ENCODE measurements around the gene CPAMD8.

The CPAMD8 gene

DNA sequence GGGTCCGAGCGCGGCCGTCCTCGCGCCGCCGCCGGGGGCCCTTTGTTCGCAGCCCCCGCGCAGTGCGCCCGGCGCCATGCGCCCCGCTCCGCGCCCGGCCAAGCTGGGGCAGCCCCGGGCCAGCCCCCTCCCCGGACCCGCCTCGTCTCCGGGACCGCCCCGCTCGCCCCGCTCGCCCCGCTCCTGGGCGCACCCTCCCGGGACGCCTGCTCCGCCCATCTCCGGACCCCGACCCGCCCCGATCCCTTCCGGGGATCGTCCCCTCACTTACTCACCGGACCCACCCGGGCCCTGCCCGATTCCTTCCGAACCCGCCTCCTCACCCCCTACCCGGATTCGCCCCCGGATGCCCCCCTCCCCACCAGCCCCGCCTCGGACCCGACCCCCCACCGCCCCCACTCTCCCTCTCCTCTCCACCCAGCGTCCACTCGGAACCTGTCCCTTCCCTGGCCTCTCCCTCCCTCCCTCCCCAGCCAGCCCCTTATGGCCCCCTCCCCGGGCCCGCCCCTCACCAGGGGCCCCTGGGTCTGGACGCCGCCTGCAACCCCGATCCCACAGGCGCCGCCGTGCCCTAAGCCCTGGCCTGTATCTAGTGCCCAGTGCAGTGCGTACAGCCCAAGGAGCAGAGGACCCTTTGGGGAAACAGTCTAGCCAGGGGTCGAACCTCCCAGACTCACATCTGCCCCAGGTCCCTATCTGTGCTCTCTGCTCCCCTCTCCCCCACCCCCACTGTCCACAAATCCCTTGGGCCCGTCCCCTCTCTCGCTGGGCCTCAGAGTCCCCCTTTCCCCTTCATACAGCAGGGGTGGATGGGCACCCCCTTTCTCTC, at the start of gene CPAMD8:
Gene CPAMD8, minus strand, starts transcription at position 105 of the 829 bp plus-strand sequence. CDS start 168 bp downstream, outside the sequence.
- TF ChIP-seq GATA3 (IDR thresholded peaks at IDR 0.05; ENCODE audit: low read depth, low read length) (no peak), GATA2 (IDR thresholded peaks at IDR 0.05; ENCODE audit: low read depth, low read length) (no peak)

DNA sequence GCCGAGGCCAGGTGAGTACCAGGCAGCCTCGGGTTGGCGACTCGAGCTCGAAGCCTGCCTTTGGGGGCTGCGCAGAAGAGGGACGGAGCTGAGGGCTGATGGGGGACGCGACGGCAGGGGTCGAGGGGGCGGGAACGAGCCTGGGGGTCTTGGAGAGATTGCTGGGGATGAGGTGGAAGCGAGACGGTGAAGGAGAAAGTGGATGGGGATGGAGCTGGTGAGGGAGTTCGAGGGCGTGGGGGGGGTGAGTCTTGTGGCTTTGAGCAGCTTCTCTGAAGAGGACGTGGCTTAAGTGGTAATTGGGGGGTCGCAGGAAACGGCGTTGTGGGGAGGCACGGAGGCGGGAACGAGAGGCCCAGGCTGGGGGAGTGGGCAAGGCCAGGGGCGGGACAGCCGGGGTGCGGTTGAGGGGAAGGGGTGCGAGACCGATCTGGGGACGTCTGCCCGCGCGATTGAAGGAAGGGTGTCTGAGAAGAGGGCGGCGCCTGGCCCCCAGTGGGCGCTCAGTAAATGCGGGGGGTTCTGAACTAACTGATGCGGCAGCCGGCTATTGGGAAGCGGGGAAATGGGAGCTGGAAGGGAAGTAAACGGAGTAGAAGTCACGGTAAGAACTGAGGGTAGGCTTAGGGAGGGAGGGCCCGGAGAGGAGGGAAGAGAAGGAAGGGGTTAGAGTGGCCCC, 49.4 kb upstream of the CPAMD8 start:
- no peak for TF ChIP-seq GATA2 (IDR thresholded peaks at IDR 0.05; ENCODE audit: low read depth, low read length)
- no peak for TF ChIP-seq GATA3 (IDR thresholded peaks at IDR 0.05; ENCODE audit: low read depth, low read length)

DNA sequence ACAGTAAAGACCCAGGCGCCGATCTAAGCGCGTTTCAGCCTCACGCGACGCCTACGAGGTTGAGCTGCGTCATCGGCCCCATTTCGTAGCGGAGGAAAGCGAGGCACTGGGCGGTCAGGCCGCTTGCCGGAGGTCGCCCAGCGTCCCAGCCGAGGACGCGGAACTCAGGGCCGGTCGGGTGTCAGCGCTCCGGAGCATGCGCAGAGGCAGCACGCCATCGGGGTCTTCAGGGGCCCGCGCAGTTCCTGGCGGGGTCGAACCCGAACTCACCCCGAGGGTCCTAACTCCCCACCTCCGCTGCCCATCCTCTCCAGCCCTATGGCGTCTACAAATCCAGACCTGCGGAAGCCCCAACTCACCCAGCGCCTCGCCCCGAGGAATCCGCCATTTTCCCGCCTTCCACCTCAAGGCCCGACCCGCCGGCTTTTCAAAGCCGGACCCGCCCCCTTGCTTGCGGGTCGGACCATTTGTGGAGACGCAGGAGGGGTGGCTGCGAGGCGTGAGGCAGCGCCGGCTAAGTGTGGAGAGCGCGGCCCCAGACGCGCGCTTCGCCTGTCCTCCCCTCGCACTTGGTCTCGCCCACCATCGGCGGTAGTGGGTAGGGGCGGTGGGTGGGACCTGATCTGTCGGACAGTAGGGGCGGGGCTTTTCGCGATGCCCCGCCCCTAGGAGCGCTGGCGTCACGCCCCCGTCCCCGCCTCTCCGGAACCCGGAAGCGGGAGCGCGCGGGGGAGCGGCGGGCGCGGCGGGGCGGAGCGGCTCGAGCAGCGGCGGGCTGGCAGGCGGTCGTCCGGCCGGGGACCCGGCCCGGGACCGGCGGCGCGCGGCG, 48.6 kb upstream of the CPAMD8 start, which contains the start of the genes HAUS8 and MYO9B:
Gene HAUS8, minus strand, starts transcription at position 418 of the 829 bp plus-strand sequence. Its CDS starts 30 bp downstream, at position 388.
Gene MYO9B, plus strand, starts transcription at position 743 of the 829 bp plus-strand sequence. CDS start 25,941 bp downstream, outside the sequence.
- TF ChIP-seq GATA3 (IDR thresholded peaks at IDR 0.05; ENCODE audit: low read depth, low read length): no peak
- TF ChIP-seq GATA2 (IDR thresholded peaks at IDR 0.05; ENCODE audit: low read depth, low read length): 0 out of 2 replicates have a peak, but pooled peaks have one; percentile 7

DNA sequence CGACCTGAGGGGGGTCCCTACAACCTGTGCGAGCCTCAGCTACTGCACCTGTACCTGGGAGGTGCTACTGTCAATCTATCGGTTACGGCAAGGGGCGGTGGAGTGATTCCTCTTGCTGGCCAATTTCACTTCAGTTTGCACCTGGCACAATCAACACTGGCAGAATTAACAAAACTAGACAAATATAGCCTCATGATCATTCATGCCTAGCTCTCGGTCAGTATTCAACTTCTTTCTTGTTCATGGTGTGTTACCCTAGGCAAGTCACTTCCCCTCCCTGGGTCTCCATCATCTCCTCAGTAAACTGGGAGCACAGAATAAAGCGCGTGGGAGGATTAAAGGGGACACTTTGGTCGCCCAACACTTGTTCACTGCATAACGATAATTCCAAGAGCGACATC, 48.0 kb upstream of the CPAMD8 start:
- TF ChIP-seq GATA3 (IDR thresholded peaks at IDR 0.05; ENCODE audit: low read depth, low read length) (no peak), GATA2 (IDR thresholded peaks at IDR 0.05; ENCODE audit: low read depth, low read length) (no peak)

DNA sequence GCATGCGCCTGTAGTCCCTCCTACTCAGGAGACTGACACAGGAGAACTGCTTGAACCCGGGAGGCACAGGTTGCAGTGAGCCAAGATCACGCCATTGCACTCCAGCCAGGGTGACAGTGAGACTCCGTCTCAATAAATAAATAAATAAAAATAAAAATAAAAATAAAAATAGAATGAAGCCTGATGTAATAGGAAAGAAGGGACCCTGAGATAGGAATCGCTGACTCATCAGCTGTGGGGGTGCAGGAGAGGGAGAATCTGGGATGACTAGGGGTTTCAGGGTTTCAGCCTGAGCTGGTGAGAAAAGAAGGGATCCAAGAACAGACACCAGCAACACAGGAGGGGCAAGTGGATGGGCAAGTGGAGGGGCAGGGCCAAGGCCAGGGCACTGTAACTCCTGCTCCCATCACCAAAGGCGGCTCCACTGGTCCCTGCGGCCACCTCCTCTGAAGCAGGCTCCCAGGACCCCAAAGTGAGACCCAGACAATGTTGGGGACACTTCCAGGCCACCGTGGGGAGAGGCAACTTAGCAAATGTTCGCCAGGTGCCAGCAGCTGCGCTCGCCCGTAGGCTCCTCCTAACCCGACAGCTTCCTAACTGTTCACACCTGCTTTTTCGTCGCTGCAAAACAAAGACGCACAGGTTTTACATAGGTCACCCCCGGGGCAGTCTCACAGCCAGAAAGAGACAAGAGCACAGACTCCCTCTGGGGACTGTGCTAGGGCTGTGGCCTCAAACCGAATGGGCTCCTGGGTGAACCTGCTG, 47.4 kb upstream of the CPAMD8 start:
- TF ChIP-seq GATA2 (IDR thresholded peaks at IDR 0.05; ENCODE audit: low read depth, low read length): no peak
- no peak for TF ChIP-seq GATA3 (IDR thresholded peaks at IDR 0.05; ENCODE audit: low read depth, low read length)

DNA sequence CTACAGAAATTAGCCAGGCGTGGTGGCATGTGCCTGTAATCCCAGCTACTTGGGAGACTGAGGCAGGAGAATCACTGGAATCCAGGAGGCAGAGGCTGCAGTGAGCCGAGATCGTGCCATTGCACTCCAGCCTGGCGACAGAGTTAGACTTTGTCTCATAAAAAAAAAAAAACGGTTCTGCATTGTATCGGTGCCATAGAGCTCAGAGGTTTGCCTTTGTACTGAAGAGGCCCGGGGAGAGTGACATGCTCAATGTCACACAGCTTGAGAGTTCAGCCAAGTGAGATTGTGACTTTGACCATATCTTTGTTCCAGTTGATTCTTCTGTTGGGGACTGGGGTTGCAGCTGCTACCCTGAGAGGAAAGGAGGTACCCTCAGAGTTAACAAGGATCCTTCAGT, 44.3 kb upstream of the CPAMD8 start:
- no peak for TF ChIP-seq GATA2 (IDR thresholded peaks at IDR 0.05; ENCODE audit: low read depth, low read length)
- no peak for TF ChIP-seq GATA3 (IDR thresholded peaks at IDR 0.05; ENCODE audit: low read depth, low read length)

DNA sequence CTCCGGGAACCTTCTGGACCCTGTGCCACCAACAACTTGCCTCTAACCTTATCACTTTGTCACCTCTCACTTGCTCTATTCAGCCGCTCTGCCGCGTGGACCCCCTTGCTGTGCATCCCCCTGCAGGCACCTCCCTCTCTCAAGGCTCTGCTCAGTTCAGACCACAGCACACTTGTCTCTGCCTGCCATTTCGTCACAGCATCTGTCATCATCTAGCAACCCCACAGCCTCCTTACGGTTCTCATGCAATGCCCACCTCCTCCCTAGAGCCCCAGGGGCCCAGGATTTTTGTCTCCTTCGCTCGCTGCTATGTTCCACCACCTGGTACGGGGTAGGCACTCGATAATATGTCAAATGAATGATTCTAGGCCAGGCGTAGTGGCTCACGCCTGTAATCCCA, 43.8 kb upstream of the CPAMD8 start:
- TF ChIP-seq GATA2 (IDR thresholded peaks at IDR 0.05; ENCODE audit: low read depth, low read length) (no peak), GATA3 (IDR thresholded peaks at IDR 0.05; ENCODE audit: low read depth, low read length) (no peak)

DNA sequence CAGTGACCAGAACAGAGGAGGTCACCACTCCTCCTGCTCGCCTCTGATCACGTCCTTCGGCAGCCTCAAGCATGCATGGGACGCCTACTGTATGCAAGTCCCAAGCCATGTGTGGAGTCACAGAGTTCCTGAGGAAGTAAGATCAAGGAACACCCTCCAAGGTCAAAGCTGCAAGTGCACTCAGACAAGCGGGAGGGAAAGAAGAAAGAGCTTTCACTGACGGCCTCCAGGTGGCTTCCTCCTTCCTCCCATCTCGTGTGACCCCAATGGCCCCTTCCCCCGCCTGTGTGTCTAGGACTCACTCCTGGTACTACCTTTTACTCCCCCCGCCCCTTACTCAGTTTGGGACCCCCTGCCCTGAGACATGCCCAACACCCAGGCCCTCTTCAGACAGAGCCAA, 42.6 kb upstream of the CPAMD8 start:
- TF ChIP-seq GATA3 (IDR thresholded peaks at IDR 0.05; ENCODE audit: low read depth, low read length) (no peak), GATA2 (IDR thresholded peaks at IDR 0.05; ENCODE audit: low read depth, low read length) (no peak)

DNA sequence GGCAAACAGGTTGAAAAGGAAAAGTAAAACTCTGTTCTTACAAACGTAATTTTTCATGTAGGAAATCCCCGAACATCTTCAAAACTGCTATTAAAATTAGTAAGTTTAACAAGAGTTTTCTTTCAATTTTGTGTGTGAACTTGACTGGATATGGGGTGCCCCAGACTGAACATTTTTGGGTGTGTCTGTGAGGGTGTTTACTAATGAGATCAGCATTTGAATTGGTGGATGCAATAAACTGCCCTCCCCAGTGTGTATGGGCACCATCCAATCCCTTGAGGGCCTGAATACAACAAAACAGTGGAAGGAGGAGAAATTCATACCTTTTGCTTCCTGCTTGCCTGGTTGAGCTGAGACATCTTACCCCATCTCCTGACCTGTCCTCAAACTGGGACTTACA, 36.8 kb upstream of the CPAMD8 start:
- TF ChIP-seq GATA2 (IDR thresholded peaks at IDR 0.05; ENCODE audit: low read depth, low read length): no peak
- TF ChIP-seq GATA3 (IDR thresholded peaks at IDR 0.05; ENCODE audit: low read depth, low read length): no peak

DNA sequence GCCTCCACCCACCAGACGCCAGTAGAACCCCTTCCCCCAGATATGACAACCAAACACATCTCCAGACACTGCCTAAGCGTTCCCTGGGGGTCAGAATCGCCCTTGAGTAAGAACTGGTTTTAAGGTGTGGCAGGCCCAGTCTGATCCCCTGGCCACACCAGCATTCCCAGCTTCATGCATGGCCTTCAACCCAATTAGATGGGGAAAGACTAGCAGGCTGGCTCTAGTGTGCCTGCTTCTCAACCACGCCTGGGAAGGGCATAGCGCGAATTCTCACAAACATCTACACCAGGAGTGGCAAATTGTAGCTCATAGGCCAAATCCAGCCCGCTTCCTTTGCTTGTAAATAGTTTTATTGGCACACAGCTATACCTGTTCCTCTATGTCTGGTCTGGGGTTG, 35.1 kb upstream of the CPAMD8 start:
- TF ChIP-seq GATA2 (IDR thresholded peaks at IDR 0.05; ENCODE audit: low read depth, low read length): no peak
- no peak for TF ChIP-seq GATA3 (IDR thresholded peaks at IDR 0.05; ENCODE audit: low read depth, low read length)

DNA sequence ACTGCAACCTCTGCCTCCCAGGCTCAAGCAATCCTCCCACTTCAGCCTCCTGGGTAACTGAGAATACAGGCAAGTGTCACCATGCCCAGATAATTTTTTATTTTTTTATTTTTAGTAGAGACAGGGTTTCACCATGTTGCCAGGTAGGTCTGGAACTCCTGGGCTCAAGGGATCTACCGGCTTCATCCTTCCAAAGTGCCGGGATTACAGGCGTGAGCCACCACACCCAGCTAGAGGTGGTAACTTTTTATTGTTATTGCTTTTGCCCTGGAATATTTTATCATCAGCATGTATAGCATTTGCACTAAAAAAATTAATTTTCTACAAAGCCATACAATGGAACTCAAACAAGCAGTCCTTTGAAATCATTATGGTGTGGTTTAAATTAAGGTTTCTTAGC, 34.6 kb upstream of the CPAMD8 start:
- TF ChIP-seq GATA3 (IDR thresholded peaks at IDR 0.05; ENCODE audit: low read depth, low read length) (no peak), GATA2 (IDR thresholded peaks at IDR 0.05; ENCODE audit: low read depth, low read length) (no peak)

DNA sequence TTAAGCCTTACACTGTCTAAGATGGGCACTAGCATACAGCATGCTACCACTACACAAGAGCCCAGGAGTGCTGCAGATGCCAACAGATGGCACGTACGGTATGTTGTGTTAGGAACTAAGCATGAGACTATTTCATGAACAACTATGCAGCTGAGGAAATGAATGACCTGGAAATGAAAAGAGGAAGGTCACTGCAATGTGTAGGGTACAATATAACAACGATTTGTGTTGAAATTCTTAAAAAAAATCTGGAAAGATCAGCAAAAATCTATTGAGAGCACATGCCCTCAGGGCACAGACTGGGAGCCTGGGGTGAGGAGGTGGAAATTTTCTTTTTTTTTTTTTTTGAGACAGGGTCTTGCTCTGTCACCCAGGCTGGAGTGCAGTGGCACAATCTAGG, 34.2 kb upstream of the CPAMD8 start:
- no peak for TF ChIP-seq GATA2 (IDR thresholded peaks at IDR 0.05; ENCODE audit: low read depth, low read length)
- no peak for TF ChIP-seq GATA3 (IDR thresholded peaks at IDR 0.05; ENCODE audit: low read depth, low read length)

DNA sequence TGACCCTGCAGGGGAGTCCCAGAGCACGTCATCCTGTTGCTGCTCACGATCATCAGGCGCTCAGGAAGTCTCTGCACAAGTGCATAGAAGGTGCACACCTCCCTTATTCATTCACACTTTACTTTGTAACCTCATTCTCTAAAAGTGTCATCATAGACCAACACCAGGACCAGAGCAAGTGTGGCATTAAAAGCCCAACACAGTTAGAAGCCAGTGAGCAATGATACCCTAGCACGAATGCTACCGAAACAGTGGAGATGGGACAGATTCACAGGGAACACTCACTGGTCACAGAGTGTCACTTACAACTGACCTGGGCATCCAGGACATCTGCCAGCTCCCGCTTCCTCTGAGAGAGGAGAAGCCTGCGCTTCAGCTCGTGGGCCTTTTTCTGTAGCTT, 31.6 kb upstream of the CPAMD8 start:
- TF ChIP-seq GATA3 (IDR thresholded peaks at IDR 0.05; ENCODE audit: low read depth, low read length) (no peak), GATA2 (IDR thresholded peaks at IDR 0.05; ENCODE audit: low read depth, low read length) (no peak)
